HepG2 (cell line): ENCODE results near the gene ZNF513. TPM values are rescaled to one million over a fixed set of nuclear protein-coding genes. Genes with fewer than 3 reads are reported as not detected.

Experiments used
- AKAP8 ChIP-seq: sonication (generic); formaldehyde crosslinking; IDR thresholded peaks from 2 replicates; pipeline ENCODE4 v1.5.1; 2020; ENCODE audit warnings: mild to moderate bottlenecking, missing genetic modification reagents
- ERF ChIP-seq: IDR thresholded peaks from 2 replicates; pipeline ENCODE4 v1.6.1; 2018; ENCODE audit warnings: missing biosample characterization, missing genetic modification reagents
- FOXP1 ChIP-seq, 2 experiments: fragments of 450-650 bp in 1 of 2; IDR thresholded peaks; 2 replicates each; pipeline ENCODE4 v1.6.1; 2017 to 2018; ENCODE audit warnings: antibody characterized with exemption in 1 of 2
- HIC2 ChIP-seq: sonication (generic); formaldehyde crosslinking; IDR thresholded peaks from 2 replicates; pipeline ENCODE4 v1.9.0; 2022; ENCODE audit warnings: low read depth, missing genetic modification reagents
- HNF4G ChIP-seq, 2 experiments: sonication (generic) in 1 of 2; formaldehyde crosslinking in 1 of 2; IDR thresholded peaks; 2 replicates each; pipeline versions ENCODE4 v1.4.0 to v1.6.1; 2011 to 2020; ENCODE audit warnings: borderline replicate concordance in 2 of 2, low read depth in 2 of 2, mild to moderate bottlenecking in 2 of 2, low read length in 1 of 2, missing genetic modification reagents in 1 of 2, moderate library complexity in 1 of 2
- NFYB ChIP-seq: sonication (generic); formaldehyde crosslinking; IDR thresholded peaks from 2 replicates; pipeline ENCODE4 v1.4.0; 2020; ENCODE audit warnings: missing genetic modification reagents
- RAD21 ChIP-seq: fragments of 450-650 bp; formaldehyde crosslinking; IDR thresholded peaks from 2 replicates; pipeline ENCODE4 v1.5.0; 2020; ENCODE audit warnings: mild to moderate bottlenecking
- RBAK ChIP-seq: sonication (generic); formaldehyde crosslinking; IDR thresholded peaks from 2 replicates; pipeline ENCODE4 v1.5.1; 2020; ENCODE audit warnings: mild to moderate bottlenecking, missing genetic modification reagents
- SIX4 ChIP-seq: sonication (generic); formaldehyde crosslinking; IDR thresholded peaks from 2 replicates; pipeline ENCODE4 v1.4.0; 2020; ENCODE audit warnings: missing genetic modification reagents
- SNAI1 ChIP-seq: sonication (generic); formaldehyde crosslinking; IDR thresholded peaks from 2 replicates; pipeline ENCODE4 v1.5.0; 2020; ENCODE audit warnings: mild to moderate bottlenecking, missing genetic modification reagents, borderline replicate concordance
- ZBTB43 ChIP-seq: sonication (generic); formaldehyde crosslinking; conservative IDR thresholded peaks from 2 replicates; pipeline ENCODE4 v1.4.0; 2020; ENCODE audit warnings: missing genetic modification reagents
- ZNF260 ChIP-seq: sonication (generic); formaldehyde crosslinking; IDR thresholded peaks from 2 replicates; pipeline ENCODE4 v1.4.0; 2020; ENCODE audit warnings: missing genetic modification reagents, low read depth, mild to moderate bottlenecking, borderline replicate concordance
- ZNF343 ChIP-seq: sonication (generic); formaldehyde crosslinking; IDR thresholded peaks from 2 replicates; pipeline ENCODE4 v1.4.0; 2020; ENCODE audit warnings: mild to moderate bottlenecking, missing genetic modification reagents
- ZNF572 ChIP-seq: sonication (generic); formaldehyde crosslinking; IDR thresholded peaks from 2 replicates; pipeline ENCODE4 v1.5.1; 2020; ENCODE audit warnings: mild to moderate bottlenecking, missing genetic modification reagents
- ZNF672 ChIP-seq: sonication (generic); formaldehyde crosslinking; IDR thresholded peaks from 2 replicates; pipeline ENCODE4 v1.8.1; 2022; ENCODE audit warnings: missing genetic modification reagents
- ZNF776 ChIP-seq: sonication (generic); formaldehyde crosslinking; IDR thresholded peaks from 2 replicates; pipeline ENCODE4 v1.4.0; 2020; ENCODE audit warnings: mild to moderate bottlenecking, missing genetic modification reagents
- polyA plus RNA-seq, 8 experiments: library from polyadenylated mRNA; depleted of rRNA in 3 of 8; stranded (reverse) in 7 of 8; unstranded in 1 of 8; fragments of >200 nt; fragmentation: Illumina TruSeq in 4 of 8; extraction: Trizol in 4 of 8; gene quantifications; 2 replicates each; pipeline versions ENCODE4 v1.2.1 to v1.2.3, GENCODE V29; 2011 to 2016; ENCODE audit warnings: low read depth in 4 of 8, missing spikeins in 1 of 8, mixed read lengths in 1 of 8; ENCODE audit not compliant: insufficient read depth in 1 of 8
- total RNA-seq, 5 experiments: library from RNA; depleted of rRNA; stranded (reverse); fragments of >200 nt; fragmentation: Illumina TruSeq; extraction: Trizol; gene quantifications; 2 replicates each; pipeline ENCODE4 v1.2.3, GENCODE V29; 2016; ENCODE audit warnings: low read depth in 1 of 5
- TF ChIP-seq, protein P1 (sequence below): sonication (generic); formaldehyde crosslinking; IDR thresholded peaks from 2 replicates; pipeline ENCODE4 v1.5.1; 2020; ENCODE audit warnings: missing genetic modification reagents, mild to moderate bottlenecking, borderline replicate concordance
- TF ChIP-seq, protein P2 (sequence below): sonication (generic); formaldehyde crosslinking; IDR thresholded peaks from 2 replicates; pipeline ENCODE4 v1.5.1; 2020; ENCODE audit warnings: mild to moderate bottlenecking, missing genetic modification reagents, moderate library complexity
- TF ChIP-seq, protein P3 (sequence below): sonication (generic); formaldehyde crosslinking; IDR thresholded peaks from 2 replicates; pipeline ENCODE4; 2020; ENCODE audit warnings: missing genetic modification reagents, mild to moderate bottlenecking, borderline replicate concordance

Gene ZNF513
- total and polyA plus RNA-seq, 2 of the 13 experiments (the other 11 are each of a cell fraction or from before 2014, with no cell fraction given) = 4.9 to 6.3 TPM

DNA sequence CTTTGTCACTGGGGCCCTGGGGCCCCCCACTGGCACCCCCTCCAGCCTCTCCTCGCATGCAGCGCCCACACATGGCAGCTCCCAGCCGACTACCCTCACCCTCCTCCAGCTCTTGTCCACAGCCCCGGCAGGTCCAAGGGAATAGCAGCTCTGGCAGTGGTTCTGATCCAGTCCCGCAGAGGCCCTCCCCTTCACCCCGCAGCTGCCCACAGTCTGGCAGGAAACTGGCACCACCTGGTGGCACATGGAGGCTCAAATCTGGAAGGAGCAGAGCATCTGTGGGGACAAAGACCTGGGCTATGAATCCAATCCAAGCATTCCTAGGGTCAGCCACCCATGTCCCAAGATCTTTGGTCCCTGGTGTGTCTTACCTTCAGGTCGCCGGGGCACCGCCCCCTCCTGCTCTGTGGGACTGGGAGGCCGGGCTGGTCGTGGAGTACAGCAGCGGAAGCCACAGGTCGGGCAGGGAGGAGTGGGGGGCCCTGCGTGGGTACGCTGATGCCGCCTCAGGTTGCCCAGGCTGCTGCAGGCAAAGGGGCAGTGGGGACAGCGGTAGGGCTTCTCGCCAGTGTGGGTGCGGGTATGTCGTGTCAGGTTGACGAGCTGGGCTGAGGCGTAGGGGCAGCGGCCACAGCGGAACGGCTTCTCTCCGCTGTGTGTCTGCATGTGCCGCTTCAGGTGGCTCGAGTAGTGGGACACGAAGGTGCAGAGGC is 2.3 kb downstream of the ZNF513 start (continued):
- TF ChIP-seq, protein P1, sequence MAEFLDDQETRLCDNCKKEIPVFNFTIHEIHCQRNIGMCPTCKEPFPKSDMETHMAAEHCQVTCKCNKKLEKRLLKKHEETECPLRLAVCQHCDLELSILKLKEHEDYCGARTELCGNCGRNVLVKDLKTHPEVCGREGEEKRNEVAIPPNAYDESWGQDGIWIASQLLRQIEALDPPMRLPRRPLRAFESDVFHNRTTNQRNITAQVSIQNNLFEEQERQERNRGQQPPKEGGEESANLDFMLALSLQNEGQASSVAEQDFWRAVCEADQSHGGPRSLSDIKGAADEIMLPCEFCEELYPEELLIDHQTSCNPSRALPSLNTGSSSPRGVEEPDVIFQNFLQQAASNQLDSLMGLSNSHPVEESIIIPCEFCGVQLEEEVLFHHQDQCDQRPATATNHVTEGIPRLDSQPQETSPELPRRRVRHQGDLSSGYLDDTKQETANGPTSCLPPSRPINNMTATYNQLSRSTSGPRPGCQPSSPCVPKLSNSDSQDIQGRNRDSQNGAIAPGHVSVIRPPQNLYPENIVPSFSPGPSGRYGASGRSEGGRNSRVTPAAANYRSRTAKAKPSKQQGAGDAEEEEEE (CRISPR knock-in tag) = no peak
- TF ChIP-seq ZNF572 (CRISPR knock-in tag) (no peak), RBAK (CRISPR knock-in tag) (no peak), ZNF260 (no peak), SNAI1 (CRISPR knock-in tag) (no peak), NFYB (CRISPR knock-in tag) (no peak), FOXP1 (IDR thresholded peaks at IDR 0.05) (no peak), FOXP1 (CRISPR knock-in tag; IDR thresholded peaks at IDR 0.05) (no peak), ERF (CRISPR knock-in tag) (no peak), AKAP8 (CRISPR knock-in tag) (peak; percentile 79), ZBTB43 (no peak), RAD21 (peak; percentile 48; the same call in 1 of the 2 replicates), ZNF672 (CRISPR knock-in tag) (peak; percentile 50; the same call in 1 of the 2 replicates), HNF4G (IDR thresholded peaks at IDR 0.05; ENCODE audit: borderline replicate concordance, low read depth, low read length) (no peak), HNF4G (CRISPR knock-in tag; IDR thresholded peaks at IDR 0.05; ENCODE audit: borderline replicate concordance, low read depth) (no peak), SIX4 (no peak), ZNF776 (0 out of 2 replicates have a peak, but pooled peaks have one; percentile 37), ZNF343 (CRISPR knock-in tag) (no peak), HIC2 (CRISPR knock-in tag) (no peak)
- TF ChIP-seq, protein P2, sequence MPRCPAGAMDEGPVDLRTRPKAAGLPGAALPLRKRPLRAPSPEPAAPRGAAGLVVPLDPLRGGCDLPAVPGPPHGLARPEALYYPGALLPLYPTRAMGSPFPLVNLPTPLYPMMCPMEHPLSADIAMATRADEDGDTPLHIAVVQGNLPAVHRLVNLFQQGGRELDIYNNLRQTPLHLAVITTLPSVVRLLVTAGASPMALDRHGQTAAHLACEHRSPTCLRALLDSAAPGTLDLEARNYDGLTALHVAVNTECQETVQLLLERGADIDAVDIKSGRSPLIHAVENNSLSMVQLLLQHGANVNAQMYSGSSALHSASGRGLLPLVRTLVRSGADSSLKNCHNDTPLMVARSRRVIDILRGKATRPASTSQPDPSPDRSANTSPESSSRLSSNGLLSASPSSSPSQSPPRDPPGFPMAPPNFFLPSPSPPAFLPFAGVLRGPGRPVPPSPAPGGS (CRISPR knock-in tag) = no peak
- TF ChIP-seq, protein P3, sequence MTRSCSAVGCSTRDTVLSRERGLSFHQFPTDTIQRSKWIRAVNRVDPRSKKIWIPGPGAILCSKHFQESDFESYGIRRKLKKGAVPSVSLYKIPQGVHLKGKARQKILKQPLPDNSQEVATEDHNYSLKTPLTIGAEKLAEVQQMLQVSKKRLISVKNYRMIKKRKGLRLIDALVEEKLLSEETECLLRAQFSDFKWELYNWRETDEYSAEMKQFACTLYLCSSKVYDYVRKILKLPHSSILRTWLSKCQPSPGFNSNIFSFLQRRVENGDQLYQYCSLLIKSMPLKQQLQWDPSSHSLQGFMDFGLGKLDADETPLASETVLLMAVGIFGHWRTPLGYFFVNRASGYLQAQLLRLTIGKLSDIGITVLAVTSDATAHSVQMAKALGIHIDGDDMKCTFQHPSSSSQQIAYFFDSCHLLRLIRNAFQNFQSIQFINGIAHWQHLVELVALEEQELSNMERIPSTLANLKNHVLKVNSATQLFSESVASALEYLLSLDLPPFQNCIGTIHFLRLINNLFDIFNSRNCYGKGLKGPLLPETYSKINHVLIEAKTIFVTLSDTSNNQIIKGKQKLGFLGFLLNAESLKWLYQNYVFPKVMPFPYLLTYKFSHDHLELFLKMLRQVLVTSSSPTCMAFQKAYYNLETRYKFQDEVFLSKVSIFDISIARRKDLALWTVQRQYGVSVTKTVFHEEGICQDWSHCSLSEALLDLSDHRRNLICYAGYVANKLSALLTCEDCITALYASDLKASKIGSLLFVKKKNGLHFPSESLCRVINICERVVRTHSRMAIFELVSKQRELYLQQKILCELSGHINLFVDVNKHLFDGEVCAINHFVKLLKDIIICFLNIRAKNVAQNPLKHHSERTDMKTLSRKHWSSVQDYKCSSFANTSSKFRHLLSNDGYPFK (CRISPR knock-in tag) = peak; percentile 6; the same call in 1 of the 2 replicates
